OCI-LY3 (cell line): ENCODE results near the gene GYPB.
A peak's percentile ranks its signal among the peaks of the same experiment; 100 is the strongest.
"Not testable (repeated sequence)": the region's sequence is repeated elsewhere in the genome, so short reads cannot be mapped to it uniquely, and the experiment has no call there.

Experiments
- H2AFZ ChIP-seq: fragments of 200-600, 300-600 bp; shearing (Covaris generic); 2 replicates; pipeline ENCODE4 v1.6.0; 2014; ENCODE audit warnings: antibody characterized with exemption, low read depth, low read length
- H3K27ac ChIP-seq: fragments of 200-600, 300-600 bp; sonication (generic); 2 replicates; pipeline ENCODE4 v1.5.1; 2014; ENCODE audit warnings: mild to moderate bottlenecking, low read length, moderate library complexity, mixed read lengths
- H3K27me3 ChIP-seq: fragments of 200-600, 300-600 bp; sonication (generic); 2 replicates; pipeline ENCODE4 v1.6.1; 2014; ENCODE audit warnings: low read depth, low read length, mixed read lengths
- H3K36me3 ChIP-seq: fragments of 200-600, 300-600 bp; sonication (generic); replicated peaks from 2 replicates; pipeline ENCODE3; 2014; ENCODE audit warnings: low read depth, low read length, mixed read lengths
- H3K4me1 ChIP-seq: fragments of 300-600, 200-600 bp; sonication (generic); 2 replicates; pipeline ENCODE4 v1.6.1; 2014; ENCODE audit warnings: low read length, mixed read lengths
- H3K4me2 ChIP-seq: fragments of 200-600, 300-600 bp; sonication (generic); 2 replicates; pipeline ENCODE4 v1.6.1; 2014; ENCODE audit warnings: low read length, mixed read lengths
- H3K4me3 ChIP-seq: fragments of 300-600, 200-600 bp; sonication (generic); 2 replicates; pipeline ENCODE4 v1.5.1; 2014; ENCODE audit warnings: antibody characterized with exemption, mild to moderate bottlenecking, low read length, moderate library complexity
- H3K79me2 ChIP-seq: fragments of 300-600, 200-600 bp; shearing (Covaris generic); 2 replicates; pipeline ENCODE4 v1.6.1; 2014; ENCODE audit warnings: mild to moderate bottlenecking, low read length, mixed read lengths
- H3K9ac ChIP-seq: fragments of 300-600, 200-600 bp; shearing (Covaris generic); 2 replicates; pipeline ENCODE4 v1.6.0; 2014; ENCODE audit warnings: mild to moderate bottlenecking, low read length, moderate library complexity
- H3K9me3 ChIP-seq: fragments of 200-600, 300-600 bp; shearing (Covaris generic); 2 replicates; pipeline ENCODE4 v1.6.1; 2014; ENCODE audit warnings: low read length, mixed read lengths; ENCODE audit not compliant: insufficient read depth
- H4K20me1 ChIP-seq: fragments of 200-600, 300-600 bp; sonication (generic); 2 replicates; pipeline ENCODE4 v1.6.1; 2016; ENCODE audit warnings: low read length, mixed read lengths; ENCODE audit not compliant: insufficient read depth
- CTCF ChIP-seq: fragments of 200-600, 300-600 bp; sonication (generic); IDR thresholded peaks from 2 replicates; pipeline ENCODE4 v1.5.1; 2014; ENCODE audit warnings: antibody characterized with exemption, low read length, low read depth
- EZH2phosphoT487 ChIP-seq: fragments of 200-600 bp; shearing (Covaris generic); IDR thresholded peaks from 2 replicates; pipeline ENCODE4 v1.6.1; 2018; ENCODE audit warnings: antibody characterized with exemption, mixed run types, low read depth

Gene GYPB

DNA sequence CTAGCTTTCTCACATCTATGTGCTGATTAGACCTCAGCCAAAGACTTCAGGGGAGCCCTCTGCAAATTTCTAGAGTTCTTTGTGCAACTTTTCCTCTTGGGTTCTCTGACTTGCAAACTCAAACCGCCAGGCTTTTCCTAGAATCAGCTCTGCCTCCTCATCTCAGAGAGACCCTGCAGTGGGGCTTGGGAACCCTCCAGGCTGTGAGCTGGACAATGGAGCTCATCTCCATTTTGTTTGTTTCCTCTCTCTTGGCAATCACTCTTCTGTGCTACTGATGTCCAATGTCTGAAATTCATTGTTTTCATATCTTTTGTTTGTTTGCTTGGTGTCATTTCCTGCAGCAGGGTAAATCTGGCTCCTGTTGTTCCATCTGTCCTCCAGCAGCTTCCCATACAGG, 33.0 kb downstream of the GYPB start:
- Histone ChIP-seq H3K4me2 (no peak overlapping the region), H2AFZ (no peak overlapping the region)

GRCh38 chr4:143980776-143981175, 38.4 kb downstream of the GYPB start:
- not testable (repeated sequence) for H3K79me2 ChIP-seq, H3K4me2 ChIP-seq, H3K27ac ChIP-seq, H3K4me3 ChIP-seq, H2AFZ ChIP-seq, H3K4me1 ChIP-seq, H4K20me1 ChIP-seq, H3K36me3 ChIP-seq, H3K9ac ChIP-seq, H3K9me3 ChIP-seq, H3K27me3 ChIP-seq
- TF ChIP-seq CTCF, result peak; percentile 35

More for the DNA sequence above, 33.0 kb downstream of the GYPB start:
- H4K20me1 ChIP-seq, result no peaks in the 10 kb centered on the region
- H3K27me3 ChIP-seq, result no peaks in the 10 kb centered on the region
- no peak overlapping the region for H3K9ac ChIP-seq
- H3K27ac ChIP-seq, result no peak overlapping the region
- no peak for TF ChIP-seq EZH2phosphoT487
- no peaks in the 10 kb centered on the region for H3K4me1 ChIP-seq
- H3K36me3 ChIP-seq, result no peaks in the 10 kb centered on the region
- no peak overlapping the region for H3K4me3 ChIP-seq
- H3K79me2 ChIP-seq, result no peaks in the 10 kb centered on the region
- no peaks in the 10 kb centered on the region for H3K9me3 ChIP-seq

- not testable (repeated sequence) for H3K4me2 ChIP-seq, H3K36me3 ChIP-seq, H3K27me3 ChIP-seq, H4K20me1 ChIP-seq, H3K4me3 ChIP-seq, H3K4me1 ChIP-seq, H3K27ac ChIP-seq, H3K9ac ChIP-seq, H3K9me3 ChIP-seq, H3K79me2 ChIP-seq, H2AFZ ChIP-seq
Observed at GRCh38 chr4:143975527-143975926, 43.7 kb downstream of the GYPB start.

- H3K4me3 ChIP-seq, H3K79me2 ChIP-seq, H3K4me1 ChIP-seq, H3K9ac ChIP-seq, H3K27me3 ChIP-seq, H2AFZ ChIP-seq, H4K20me1 ChIP-seq, H3K36me3 ChIP-seq, H3K4me2 ChIP-seq, H3K9me3 ChIP-seq, H3K27ac ChIP-seq: not testable (repeated sequence)
Observed at GRCh38 chr4:143974021-143974420, 45.2 kb downstream of the GYPB start.

GRCh38 chr4:143961075-143961474, 58.1 kb downstream of the GYPB start:
- H3K4me1 ChIP-seq, result no peaks in the 10 kb centered on the region

DNA sequence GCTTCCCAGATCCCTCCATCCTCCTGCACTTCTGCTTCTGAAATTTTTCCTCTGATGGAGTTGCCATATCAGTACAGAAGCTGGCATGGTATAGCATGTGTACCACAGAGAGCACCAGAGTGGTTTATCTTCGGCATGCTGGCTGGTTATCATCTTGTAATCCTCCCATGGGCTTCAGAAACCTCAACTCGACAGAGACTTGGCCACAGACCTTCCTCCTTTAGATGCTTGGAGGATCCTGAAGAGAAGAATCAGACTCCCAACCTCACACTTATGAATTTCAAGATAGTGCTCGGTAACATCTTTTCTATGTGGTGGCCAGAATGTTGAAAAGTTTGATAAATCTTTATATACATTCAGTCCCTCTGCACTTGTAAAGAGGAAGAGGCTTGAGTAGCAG, 63.9 kb downstream of the GYPB start:
- not testable (repeated sequence) for H3K27me3 ChIP-seq, H3K79me2 ChIP-seq, H3K4me2 ChIP-seq, H3K27ac ChIP-seq, H3K9ac ChIP-seq, H3K4me3 ChIP-seq, H3K4me1 ChIP-seq, H3K36me3 ChIP-seq, H4K20me1 ChIP-seq, H2AFZ ChIP-seq, H3K9me3 ChIP-seq

More at GRCh38 chr4:143961075-143961474, 58.1 kb downstream of the GYPB start:
- Histone ChIP-seq H3K4me3 (no peak overlapping the region), H3K79me2 (no peaks in the 10 kb centered on the region), H3K36me3 (no peaks in the 10 kb centered on the region), H3K27me3 (no peaks in the 10 kb centered on the region), H3K4me2 (no peak overlapping the region), H2AFZ (no peak overlapping the region), H4K20me1 (no peaks in the 10 kb centered on the region), H3K9ac (no peak overlapping the region), H3K27ac (no peak overlapping the region), H3K9me3 (no peaks in the 10 kb centered on the region)
- no peak for TF ChIP-seq EZH2phosphoT487
- no peak for TF ChIP-seq CTCF

- not testable (repeated sequence) for H3K4me1 ChIP-seq, H3K4me2 ChIP-seq, H3K9ac ChIP-seq, H2AFZ ChIP-seq, H3K27me3 ChIP-seq, H3K9me3 ChIP-seq, H3K36me3 ChIP-seq, H3K79me2 ChIP-seq, H3K4me3 ChIP-seq, H4K20me1 ChIP-seq, H3K27ac ChIP-seq
Observed at GRCh38 chr4:143951458-143951972, 67.7 kb downstream of the GYPB start.

DNA sequence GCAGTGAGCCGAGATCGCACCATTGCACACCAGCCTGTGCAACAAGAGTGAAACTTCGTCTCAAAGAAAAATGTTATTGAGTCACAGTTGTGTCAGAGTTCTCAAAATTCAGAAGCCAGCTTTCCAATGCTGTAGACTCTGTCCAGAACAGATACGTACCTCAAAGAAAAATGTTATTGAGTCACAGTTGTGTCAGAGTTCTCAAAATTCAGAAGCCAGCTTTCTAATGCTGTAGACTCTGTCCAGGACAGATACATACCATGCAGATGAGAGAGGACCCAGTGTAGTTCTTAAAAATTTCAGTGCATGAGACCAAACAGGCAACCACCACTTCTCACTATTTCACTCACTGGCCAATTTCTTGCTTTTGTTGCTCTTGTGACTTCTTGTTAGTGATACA, 68.2 kb downstream of the GYPB start:
- not testable (repeated sequence) for H3K4me2 ChIP-seq

More for the DNA sequence above, 68.2 kb downstream of the GYPB start:
- not testable (repeated sequence) for H3K36me3 ChIP-seq, H3K27ac ChIP-seq, H3K9me3 ChIP-seq, H3K79me2 ChIP-seq, H3K4me1 ChIP-seq, H2AFZ ChIP-seq, H3K4me3 ChIP-seq, H3K27me3 ChIP-seq, H4K20me1 ChIP-seq, H3K9ac ChIP-seq
